ENCODE results near the gene NFATC2IP.

NFATC2IP gene

DNA sequence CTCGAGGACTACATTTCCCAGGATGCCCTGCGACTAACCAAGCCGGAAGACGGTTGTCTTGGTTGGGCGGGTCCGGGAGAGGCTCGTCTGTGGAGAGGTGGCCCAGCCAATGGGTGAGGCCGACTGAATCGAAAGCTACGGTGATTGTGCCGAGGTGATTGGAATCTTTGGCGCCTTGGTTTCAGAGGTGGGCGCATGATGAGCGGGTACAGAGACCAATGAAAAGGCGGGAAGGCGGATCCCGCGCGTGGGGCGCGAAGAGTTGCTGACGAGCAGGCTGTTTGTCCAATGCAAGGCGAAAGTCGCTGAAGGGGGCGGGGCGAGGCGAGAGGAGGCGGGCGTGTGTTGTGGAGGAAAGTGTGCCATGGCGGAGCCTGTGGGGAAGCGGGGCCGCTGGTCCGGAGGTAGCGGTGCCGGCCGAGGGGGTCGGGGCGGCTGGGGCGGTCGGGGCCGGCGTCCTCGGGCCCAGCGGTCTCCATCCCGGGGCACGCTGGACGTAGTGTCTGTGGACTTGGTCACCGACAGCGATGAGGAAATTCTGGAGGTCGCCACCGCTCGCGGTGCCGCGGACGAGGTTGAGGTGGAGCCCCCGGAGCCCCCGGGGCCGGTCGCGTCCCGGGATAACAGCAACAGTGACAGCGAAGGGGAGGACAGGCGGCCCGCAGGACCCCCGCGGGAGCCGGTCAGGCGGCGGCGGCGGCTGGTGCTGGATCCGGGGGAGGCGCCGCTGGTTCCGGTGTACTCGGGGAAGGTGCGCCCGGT, at the start of gene NFATC2IP:
Gene NFATC2IP (plus strand): TSS at position 290 of the 762 bp plus-strand sequence. CDS start 75 bp downstream, at position 365.
- H3K4me3 ChIP-seq (ENCODE audit: low read depth, low read length) = peak within 1 kb of the TSS; percentile 80

- H3K4me3 ChIP-seq (ENCODE audit: low read depth, low read length) = no peak overlapping the region
Observed at GRCh38 chr16:28901862-28902261, 48.9 kb upstream of the NFATC2IP start.

DNA sequence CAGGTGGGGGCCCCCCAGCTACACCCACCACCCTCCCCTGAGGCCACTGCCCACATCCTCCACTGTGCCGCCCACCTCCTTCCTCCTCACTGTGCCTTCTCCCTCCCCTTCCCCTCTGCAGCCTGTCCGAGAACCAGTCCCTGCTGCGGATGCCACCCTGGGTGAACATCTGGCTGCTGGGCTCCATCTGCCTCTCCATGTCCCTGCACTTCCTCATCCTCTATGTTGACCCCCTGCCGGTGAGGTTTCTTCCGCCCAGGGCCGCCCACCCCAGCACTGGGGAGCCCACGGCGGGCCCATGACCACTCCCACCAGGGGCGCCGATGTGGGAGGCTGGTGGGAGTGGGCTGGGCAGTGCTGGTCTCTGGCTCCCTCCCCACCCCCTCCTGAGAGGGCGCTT, 47.8 kb upstream of the NFATC2IP start:
- no peak overlapping the region for H3K4me3 ChIP-seq (ENCODE audit: low read depth, low read length)

DNA sequence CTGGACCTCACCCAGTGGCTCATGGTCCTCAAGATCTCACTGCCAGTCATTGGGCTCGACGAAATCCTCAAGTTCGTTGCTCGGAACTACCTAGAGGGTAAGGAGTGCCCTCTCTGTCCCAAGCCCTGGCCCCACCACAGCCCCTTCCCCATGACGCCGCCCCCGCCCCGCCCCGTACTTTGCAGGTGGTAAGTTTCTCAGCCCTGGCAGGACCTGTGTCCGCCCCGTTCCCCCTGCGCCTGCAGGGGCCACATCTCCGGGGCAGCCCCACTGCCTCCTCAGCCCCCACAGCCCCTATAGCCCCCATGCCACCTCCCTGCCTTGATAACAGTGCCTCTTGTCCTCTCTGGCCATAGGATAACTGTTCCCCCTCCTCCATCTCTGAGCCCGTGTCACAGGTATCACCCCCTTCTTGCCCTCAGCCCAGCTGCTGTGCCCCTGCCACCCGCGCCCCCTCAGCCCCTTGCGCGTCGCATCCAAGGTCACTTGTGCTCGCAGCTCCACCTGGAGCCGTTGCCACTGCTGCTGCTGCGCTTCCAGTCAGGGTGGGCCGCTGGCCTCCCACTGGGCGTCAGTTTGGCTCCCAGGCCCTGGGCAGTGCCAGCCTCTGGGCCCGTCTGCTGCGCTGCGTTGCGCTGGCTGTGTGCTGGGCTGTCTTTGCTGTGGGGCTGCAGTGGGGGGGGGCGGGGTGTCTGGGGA, 47.2 kb upstream of the NFATC2IP start:
- H3K4me3 ChIP-seq (ENCODE audit: low read depth, low read length) = no peak overlapping the region

DNA sequence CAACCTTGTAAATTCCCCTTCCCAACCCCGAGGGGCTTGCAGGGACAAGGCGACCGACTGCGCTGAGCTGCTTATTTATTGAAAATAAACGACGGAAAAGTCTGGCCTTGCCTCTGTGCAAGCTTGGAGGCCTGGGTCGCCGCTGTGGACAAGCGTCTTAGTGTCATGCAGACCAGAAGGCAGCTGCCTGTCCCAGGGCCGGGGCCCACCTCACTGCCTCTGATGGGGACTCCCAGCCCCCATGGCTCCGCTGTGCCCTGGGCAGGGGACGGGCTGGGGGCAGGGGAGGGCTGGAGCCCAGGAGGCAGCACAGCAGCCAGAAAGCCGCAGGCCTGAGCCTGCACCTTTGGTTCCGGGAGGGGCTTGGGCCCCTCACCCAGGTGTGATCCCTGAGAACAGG, 46.4 kb upstream of the NFATC2IP start:
- H3K4me3 ChIP-seq (ENCODE audit: low read depth, low read length) = no peak overlapping the region

DNA sequence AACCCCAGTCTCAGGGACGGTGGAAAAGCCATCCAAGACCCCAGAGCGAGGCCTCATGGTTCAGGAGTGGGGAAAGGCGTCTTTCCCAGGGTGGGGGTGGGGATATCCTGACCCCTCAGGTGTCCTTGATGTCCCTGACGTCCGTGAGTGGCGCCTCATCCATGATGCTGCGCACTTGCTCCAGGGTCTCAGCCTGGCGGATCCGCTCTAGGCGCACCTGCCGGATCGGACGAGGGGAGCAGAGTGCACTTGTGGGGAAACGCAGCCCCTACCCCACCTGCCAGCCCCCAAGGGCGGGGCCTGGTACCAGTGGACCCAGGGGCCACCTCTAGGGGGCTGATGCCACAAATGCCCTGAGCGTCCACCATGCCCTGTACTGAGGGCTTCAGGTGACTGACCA, 45.9 kb upstream of the NFATC2IP start:
- no peak overlapping the region for H3K4me3 ChIP-seq (ENCODE audit: low read depth, low read length)

DNA sequence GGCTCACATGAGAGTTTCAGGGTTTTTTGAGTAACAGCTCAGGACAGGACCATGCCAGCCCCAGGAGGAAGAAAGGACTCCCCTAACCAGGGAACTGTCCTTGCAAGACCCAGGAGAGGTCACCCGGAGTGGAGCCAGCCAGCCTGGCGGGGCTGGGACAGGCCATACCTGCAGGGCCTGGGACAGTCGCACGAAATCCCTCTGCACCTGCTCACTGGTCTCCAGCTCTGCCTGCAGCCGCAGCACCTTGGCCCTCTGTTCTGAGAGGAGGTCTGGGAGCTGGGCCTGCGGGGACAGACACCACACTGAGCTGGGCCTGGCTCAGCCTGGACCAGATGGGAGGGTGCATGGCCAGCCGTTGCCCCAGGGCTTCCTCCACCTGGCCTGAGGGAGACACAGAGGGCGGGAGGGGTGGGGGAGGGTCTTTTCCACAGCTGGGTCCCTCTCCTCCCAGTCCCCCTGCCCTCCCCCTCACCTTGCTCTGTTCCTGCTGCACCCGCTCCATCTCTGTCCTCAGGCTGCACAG, 45.4 kb upstream of the NFATC2IP start:
- no peak overlapping the region for H3K4me3 ChIP-seq (ENCODE audit: low read depth, low read length)

GRCh38 chr16:28905800-28906372, 44.9 kb upstream of the NFATC2IP start:
- no peak overlapping the region for H3K4me3 ChIP-seq (ENCODE audit: low read depth, low read length)

- H3K4me3 ChIP-seq (ENCODE audit: low read depth, low read length) = no peak overlapping the region
Observed at GRCh38 chr16:28910086-28911031, 40.4 kb upstream of the NFATC2IP start.

- H3K4me3 ChIP-seq (ENCODE audit: low read depth, low read length) = no peak overlapping the region
Observed at GRCh38 chr16:28912558-28912957, 38.2 kb upstream of the NFATC2IP start.

DNA sequence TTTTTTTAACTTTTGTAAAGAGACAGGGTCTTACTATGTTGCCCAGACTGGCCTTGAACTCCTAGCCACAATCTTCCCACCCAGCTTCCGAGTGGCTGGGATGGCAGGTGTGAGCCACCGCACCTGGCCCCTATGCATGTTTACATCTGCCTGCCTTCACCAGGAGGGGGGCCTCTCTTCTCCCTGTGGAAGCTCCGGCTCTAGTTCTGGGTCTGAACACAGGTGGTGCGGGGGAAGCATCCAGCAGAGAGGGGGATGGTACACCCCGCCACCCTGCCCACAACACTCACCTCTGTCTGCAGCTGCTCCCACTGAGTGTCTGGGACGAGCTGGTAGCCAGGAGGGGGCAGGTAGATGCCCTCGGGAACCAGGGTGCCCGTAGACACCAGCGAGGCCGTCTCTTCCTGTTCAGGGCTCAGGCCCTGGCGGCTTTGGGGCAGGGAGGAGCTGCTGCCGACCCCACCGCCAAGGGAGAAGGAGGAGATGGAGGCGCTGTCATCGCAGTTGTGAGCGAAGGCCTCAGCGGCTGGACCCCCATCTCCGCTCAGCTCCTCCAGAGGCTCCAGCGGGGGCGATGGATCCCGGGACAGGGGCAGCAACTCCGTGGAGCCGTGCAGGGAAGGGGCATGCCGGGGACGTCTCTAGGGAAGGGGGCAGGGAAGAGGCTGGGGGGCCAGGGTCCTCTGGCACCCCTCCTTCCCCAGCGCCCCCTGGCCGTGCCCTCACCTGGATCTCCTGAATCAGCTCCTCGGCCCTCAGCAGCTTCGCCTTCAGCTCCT, 36.6 kb upstream of the NFATC2IP start:
- no peak overlapping the region for H3K4me3 ChIP-seq (ENCODE audit: low read depth, low read length)

GRCh38 chr16:28915181-28915580, 35.6 kb upstream of the NFATC2IP start:
- H3K4me3 ChIP-seq (ENCODE audit: low read depth, low read length) = no peak overlapping the region

GRCh38 chr16:28917095-28917494, 33.6 kb upstream of the NFATC2IP start:
- H3K4me3 ChIP-seq (ENCODE audit: low read depth, low read length) = no peak overlapping the region

DNA sequence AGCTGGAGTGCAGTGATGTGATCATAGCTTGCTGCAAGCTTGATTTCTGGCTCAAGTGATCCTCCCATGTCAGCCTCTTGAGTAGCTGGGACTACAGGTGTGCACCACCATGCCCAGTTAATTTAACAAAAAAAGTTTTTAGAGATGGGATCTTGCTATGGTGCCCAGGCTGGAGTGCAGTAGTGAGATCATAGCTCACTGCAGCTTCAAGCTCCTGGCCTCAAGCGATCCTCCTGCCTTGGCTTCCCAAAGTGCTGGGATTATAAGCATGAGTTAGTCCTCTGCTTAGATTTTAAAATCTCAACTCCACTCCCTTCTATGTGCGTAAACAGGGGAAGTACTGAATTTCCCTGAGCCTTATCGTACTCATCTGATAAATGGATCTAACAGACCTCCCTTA, 32.0 kb upstream of the NFATC2IP start:
- H3K4me3 ChIP-seq (ENCODE audit: low read depth, low read length) = no peak overlapping the region

DNA sequence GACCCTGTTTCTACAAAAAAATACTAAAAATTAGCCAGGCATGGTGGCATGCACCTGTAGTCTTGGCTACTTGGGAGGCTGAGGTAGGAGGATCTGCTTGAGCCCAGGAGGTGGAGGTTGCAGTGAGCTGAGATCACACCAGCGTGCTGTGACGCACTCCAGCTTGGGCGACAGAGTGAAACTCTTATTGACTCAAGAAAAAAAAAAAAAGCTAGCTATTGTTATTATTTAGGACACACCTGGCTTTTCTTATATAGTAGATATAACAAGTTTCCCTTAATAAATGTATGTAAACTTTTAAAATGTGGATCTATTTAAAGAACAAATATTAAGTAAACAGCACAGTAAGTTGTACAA, 27.5 kb upstream of the NFATC2IP start:
- H3K4me3 ChIP-seq (ENCODE audit: low read depth, low read length) = no peak overlapping the region

DNA sequence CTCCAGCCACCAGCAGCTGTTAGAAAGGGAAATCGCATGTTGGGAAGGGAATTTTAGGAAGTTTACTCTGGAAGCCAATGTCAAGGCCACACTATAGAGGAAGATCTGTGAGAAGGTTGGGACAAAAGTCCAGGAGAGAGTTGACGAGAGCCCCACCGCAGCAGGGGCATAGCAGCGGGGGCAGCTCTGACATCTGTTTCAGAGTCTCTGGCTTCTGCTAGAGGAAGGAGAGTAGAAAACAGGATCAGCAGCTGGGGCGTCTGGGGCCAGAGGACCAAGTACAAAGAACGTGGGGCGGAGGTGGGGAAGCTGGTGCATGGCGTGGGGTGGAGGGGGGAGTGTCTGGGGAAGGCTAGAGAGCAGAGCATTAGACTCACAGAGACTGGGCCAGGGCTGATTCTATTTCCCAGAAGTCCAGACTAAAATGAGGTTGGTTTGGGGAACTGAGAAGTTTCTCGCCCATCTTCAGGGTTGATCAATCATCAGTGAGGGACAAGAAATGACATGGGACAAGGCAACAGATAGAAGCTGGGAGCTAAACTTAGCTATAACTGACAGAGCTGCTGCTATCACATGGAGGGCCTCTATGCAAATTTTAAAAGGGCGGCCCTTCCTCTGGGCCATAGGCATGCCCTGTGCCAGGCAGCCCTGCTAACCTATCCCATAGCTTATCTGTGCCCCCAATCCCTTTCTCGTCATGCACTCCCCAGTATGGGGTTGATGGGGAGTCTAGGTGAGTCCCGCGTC, 26.9 kb upstream of the NFATC2IP start:
- peak overlapping the region; percentile 56 for H3K4me3 ChIP-seq (ENCODE audit: low read depth, low read length)

GRCh38 chr16:28924399-28924761, 26.4 kb upstream of the NFATC2IP start:
- peak overlapping the region; percentile 56 for H3K4me3 ChIP-seq (ENCODE audit: low read depth, low read length)

GRCh38 chr16:28924762-28925385, 25.9 kb upstream of the NFATC2IP start, which contains the start of gene RABEP2:
Gene RABEP2 (minus strand): TSS chr16:28925238. CDS start chr16:28925163, 75 bp downstream.
- H3K4me3 ChIP-seq (ENCODE audit: low read depth, low read length) = peak within 1 kb of the TSS; percentile 69
